K562 (cell line): ENCODE results near the gene TTC38. TPM values are rescaled to one million over a fixed set of nuclear protein-coding genes. Genes with fewer than 3 reads are reported as not detected.

Experiments
- ATAC-seq: fragments of 200-7000 bp; cut with Tn5 transposase; 3 replicates; pipeline ENCODE4 v1.9.1; 2020; ENCODE audit warnings: moderate library complexity
- BruUV-seq: library from RNA; stranded (reverse); fragments of 400-500 nt; replicated peaks from 2 replicates; lab custom pipeline; 2021; lab: Mats Ljungman, UMichigan
- CTCF ChIA-PET: fragments of 300-600 bp; formaldehyde crosslinking; extraction: SDS; loops from one replicate; lab custom pipeline; 2021; ENCODE audit warnings: low intra/inter-chr PET ratio; lab: Yijun Ruan, JAX
- POLR2A ChIA-PET: fragments of 300-600, 350-650 bp; sonication (Branson Sonifier 250); formaldehyde crosslinking; extraction: SDS; loops from one replicate; lab custom pipeline; 2021; ENCODE audit warnings: antibody characterized with exemption, inconsistent platforms; lab: Yijun Ruan, JAX
- DNase-seq, 4 experiments: peaks; one replicate each; pipeline versions ENCODE4 v3.0.0 to v3.0.0-alpha.2; 2011 to 2018; ENCODE audit warnings: low spot score in 3 of 4, mixed read lengths in 3 of 4; ENCODE audit errors: extremely low read depth in 1 of 4
- FAIRE-seq: peaks from 2 replicates; lab custom pipeline; 2011; peaks lifted over from hg19 to GRCh38; lab: Jason Lieb, UNC
- H2AFZ ChIP-seq: 2 replicates; pipeline ENCODE4 v1.6.0; 2011; ENCODE audit warnings: low read depth, low read length, control low read depth, inconsistent platforms
- H3K27ac ChIP-seq: fragments of 200-600 bp; 3 replicates; pipeline ENCODE4 v1.8.0; 2011; ENCODE audit warnings: low read depth, mild to moderate bottlenecking, control low read depth, inconsistent platforms, low read length, moderate library complexity, mixed read lengths; ENCODE audit errors: extremely low read depth
- H3K27me3 ChIP-seq, 2 experiments: fragments of 300-600 bp in 1 of 2; 2 replicates in 1 of 2; 3 replicates in 1 of 2; pipeline versions ENCODE4 v1.6.0 to v1.8.0; 2011; ENCODE audit warnings: inconsistent platforms in 2 of 2, low read length in 2 of 2, mild to moderate bottlenecking in 1 of 2, mixed read lengths in 1 of 2, moderate library complexity in 1 of 2; ENCODE audit not compliant: control insufficient read depth in 2 of 2, insufficient read depth in 2 of 2
- H3K36me3 ChIP-seq: fragments of 300-600 bp; 3 replicates; pipeline ENCODE4 v1.8.0; 2011; ENCODE audit warnings: mild to moderate bottlenecking, low read length, inconsistent platforms; ENCODE audit not compliant: control insufficient read depth, insufficient read depth
- H3K4me1 ChIP-seq, 2 experiments: fragments of 200-600 bp in 1 of 2; replicated peaks in 1 of 2; 2 replicates in 1 of 2; 3 replicates in 1 of 2; pipeline versions ENCODE4 v1.5.1 to v1.8.0; 2011; ENCODE audit warnings: inconsistent platforms in 2 of 2, low read length in 2 of 2, mild to moderate bottlenecking in 1 of 2, mixed read lengths in 1 of 2, moderate library complexity in 1 of 2; ENCODE audit not compliant: control insufficient read depth in 2 of 2, insufficient read depth in 2 of 2
- H3K4me2 ChIP-seq: 2 replicates; pipeline ENCODE4 v1.6.1; 2011; ENCODE audit warnings: low read length, control low read depth, inconsistent platforms, mixed read lengths; ENCODE audit not compliant: insufficient read depth
- H3K4me3 ChIP-seq: fragments of 200-600 bp; sonication (generic), shearing (Covaris generic); 2 replicates; pipeline ENCODE4 v1.5.1; 2016; ENCODE audit warnings: control low read depth, inconsistent platforms
- H3K79me2 ChIP-seq: fragments of 200-600 bp; 3 replicates; pipeline ENCODE4 v1.8.0; 2011; ENCODE audit warnings: low read length, inconsistent platforms; ENCODE audit not compliant: control insufficient read depth, insufficient read depth
- H3K9ac ChIP-seq, 2 experiments: 2 replicates each; pipeline versions ENCODE4 v1.6.0 to v1.6.1; 2011; ENCODE audit warnings: low read depth in 2 of 2, low read length in 2 of 2, control low read depth in 1 of 2, inconsistent platforms in 1 of 2, mild to moderate bottlenecking in 1 of 2, mixed read lengths in 1 of 2; ENCODE audit not compliant: insufficient read depth in 1 of 2
- H3K9me1 ChIP-seq: one replicate; pipeline ENCODE4 v1.6.0; 2011; ENCODE audit warnings: inconsistent platforms, mild to moderate bottlenecking, low read length, moderate library complexity; ENCODE audit not compliant: control insufficient read depth, insufficient read depth
- H3K9me3 ChIP-seq: replicated peaks from 2 replicates; pipeline ENCODE4 v1.5.1; 2011; ENCODE audit warnings: low read depth, low read length, inconsistent platforms; ENCODE audit not compliant: control insufficient read depth, insufficient read depth
- H4K20me1 ChIP-seq: replicated peaks from 2 replicates; pipeline ENCODE4 v1.6.1; 2011; ENCODE audit warnings: low read length, inconsistent platforms, mixed read lengths; ENCODE audit not compliant: control insufficient read depth, insufficient read depth
- BHLHE40 ChIP-seq: IDR thresholded peaks from 2 replicates; pipeline ENCODE4 v1.6.1; 2011; ENCODE audit warnings: low read length, improper control_type of control experiment
- DMBX1 ChIP-seq: fragments of 250-450 bp; sonication (Bioruptor Pico); IDR thresholded peaks from 2 replicates; pipeline ENCODE4 v1.8.0; 2022; ENCODE audit warnings: inconsistent platforms, mild to moderate bottlenecking, moderate library complexity, borderline replicate concordance
- E2F3 ChIP-seq: fragments of 250-450 bp; sonication (Bioruptor Pico); IDR thresholded peaks from 2 replicates; pipeline ENCODE4 v1.4.0; 2020; ENCODE audit warnings: mild to moderate bottlenecking
- GTF2A2 ChIP-seq: IDR thresholded peaks from 2 replicates; pipeline ENCODE4 v1.6.1; 2016; ENCODE audit warnings: mild to moderate bottlenecking, missing genetic modification characterization, missing compliant biosample characterization
- GTF2E2 ChIP-seq: fragments of 200-800 bp; sonication (Bioruptor generic); IDR thresholded peaks from 2 replicates; pipeline ENCODE4 v1.6.1; 2016; ENCODE audit warnings: missing genetic modification characterization, missing compliant biosample characterization
- HOXB6 ChIP-seq: fragments of 250-450 bp; sonication (Bioruptor Pico); IDR thresholded peaks from 2 replicates; pipeline ENCODE4 v1.5.1; 2022; ENCODE audit warnings: mild to moderate bottlenecking, borderline replicate concordance
- ID3 ChIP-seq, 2 experiments: fragments of 250-450 bp in 1 of 2; fragments of 450-650 bp in 1 of 2; sonication (Bioruptor Pico) in 1 of 2; IDR thresholded peaks; 2 replicates each; pipeline versions ENCODE4 v1.6.1 to v1.8.0; 2016 to 2021; ENCODE audit warnings: mild to moderate bottlenecking in 2 of 2, moderate library complexity in 2 of 2, missing compliant biosample characterization in 1 of 2, missing genetic modification characterization in 1 of 2
- KLF6 ChIP-seq: fragments of 250-450 bp; sonication (Bioruptor Pico); IDR thresholded peaks from 2 replicates; pipeline ENCODE4 v1.4.0; 2020; ENCODE audit warnings: mild to moderate bottlenecking, moderate library complexity, borderline replicate concordance
- MEF2D ChIP-seq: conservative IDR thresholded peaks from 2 replicates; pipeline ENCODE4 v1.6.1; 2016; ENCODE audit warnings: low read depth, missing genetic modification characterization, missing compliant biosample characterization
- SAFB2 ChIP-seq: fragments of 200-400 bp; formaldehyde crosslinking; IDR thresholded peaks from 2 replicates; pipeline ENCODE4 v1.6.1; 2018; ENCODE audit warnings: borderline replicate concordance, low read length, low read depth, moderate library complexity; ENCODE audit not compliant: severe bottlenecking
- TBP ChIP-seq: optimal IDR thresholded peaks from 2 replicates; pipeline ENCODE3; 2011; ENCODE audit warnings: low read depth, low read length, improper control_type of control experiment
- ZNF121 ChIP-seq: sonication (generic); formaldehyde crosslinking; conservative IDR thresholded peaks from 2 replicates; pipeline ENCODE4 v1.8.0; 2022; ENCODE audit warnings: missing genetic modification reagents
- ZNF239 ChIP-seq: fragments of 250-450 bp; sonication (Bioruptor Pico); IDR thresholded peaks from 2 replicates; pipeline ENCODE4 v1.4.0; 2020; ENCODE audit warnings: mild to moderate bottlenecking
- WGBS: fragments of 100-300 bp; shearing (Covaris generic); methylation state at CpG from one replicate; pipeline ENCODE4 v1.1.6; 2016; ENCODE audit warnings: low coverage, mixed read lengths; ENCODE audit not compliant: insufficient coverage; ENCODE audit errors: missing lambda C conversion rate; 5-methylcytosine and 5-hydroxymethylcytosine counted together
- in situ Hi-C: fragments of 300-500 bp; cut with MboI; formaldehyde crosslinking; loops from 4 replicates; pipeline ENCODE4 v1.15.0; 2018; ENCODE audit warnings: inconsistent platforms, mixed read lengths
- intact Hi-C: fragments of 100-400 bp; cut with micrococcal nuclease; formaldehyde crosslinking; loops from 2 replicates; pipeline ENCODE4 v1.14.2; 2022
- polyA plus RNA-seq, 8 experiments: library from polyadenylated mRNA; depleted of rRNA in 4 of 8; stranded (reverse) in 5 of 8; unstranded in 3 of 8; fragments of >200 nt; fragmentation: Nextera tagmentation in 2 of 8; fragmentation: Illumina TruSeq in 1 of 8; extraction: Ambion mirVana in 2 of 8; extraction: Trizol in 1 of 8; gene quantifications; 2 replicates each; pipeline versions ENCODE4 v1.2.1 to v1.2.3, GENCODE V29; 2011 to 2014; ENCODE audit warnings: inconsistent platforms in 1 of 8, missing spikeins in 1 of 8
- total RNA-seq, 7 experiments: library from RNA; depleted of rRNA in 6 of 7; stranded (reverse); fragments of >200 nt in 6 of 7; fragmentation: Illumina TruSeq in 2 of 7; extraction: Trizol in 2 of 7; gene quantifications; 2 replicates each; pipeline versions ENCODE4 v1.2.1 to v1.2.3, GENCODE V29; 2011 to 2021; ENCODE audit warnings: low replicate concordance in 1 of 7
- TF ChIP-seq, protein P1 (sequence below): sonication (generic); formaldehyde crosslinking; IDR thresholded peaks from 2 replicates; pipeline ENCODE4 v1.8.1; 2023; ENCODE audit warnings: mild to moderate bottlenecking, missing genetic modification reagents
- TF ChIP-seq, protein P2 (sequence below): fragments of 200-800 bp; sonication (Bioruptor generic); IDR thresholded peaks from 2 replicates; pipeline ENCODE4 v1.6.1; 2017; ENCODE audit warnings: missing genetic modification characterization, missing compliant biosample characterization
- TF ChIP-seq, protein P3 (sequence below): fragments of 450-650 bp; IDR thresholded peaks from 2 replicates; pipeline ENCODE4 v1.6.1; 2016; ENCODE audit warnings: mild to moderate bottlenecking

TTC38 gene
- total and polyA plus RNA-seq, 9 of the 15 experiments (the other 6 are each of a cell fraction or from before 2014, with no cell fraction given) = 0.84 to 28.4 (median 18.1) TPM

DNA sequence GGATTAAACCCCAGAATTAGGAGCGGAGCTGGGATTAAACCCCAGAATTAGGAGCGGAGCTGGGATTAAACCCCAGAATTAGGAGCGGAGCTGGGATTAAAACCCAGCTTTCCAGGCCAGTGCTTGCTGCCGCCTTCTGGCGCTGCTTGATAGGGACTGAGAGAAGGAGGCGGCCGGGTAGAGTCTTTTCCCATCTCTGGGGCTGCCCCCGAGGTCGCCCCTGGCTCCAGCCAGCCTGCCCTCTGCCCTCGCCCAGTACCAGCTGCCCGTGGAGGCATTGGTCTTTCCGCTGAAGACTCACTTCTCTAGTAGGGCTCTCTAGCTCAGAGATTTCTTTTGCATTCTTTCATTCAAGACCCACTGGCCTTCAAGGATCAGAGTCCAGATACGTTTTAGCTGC, 72.9 kb downstream of the TTC38 start:
- Histone ChIP-seq H3K27ac (no peak overlapping the region), H3K9me3 (no peaks in the 10 kb centered on the region), H3K9ac (no peak overlapping the region), H3K79me2 (peaks cover 29% of the 10 kb centered on the region), H4K20me1 (no peaks in the 10 kb centered on the region), H2AFZ (no peak overlapping the region), H3K4me1 (peaks cover 2 to 7% of the 10 kb centered on the region in 2 experiments; a peak in 3 of 5 replicates), H3K4me3 (no peak overlapping the region), H3K36me3 (peaks cover 84% of the 10 kb centered on the region; the same call in 2 of the 3 replicates), H3K27me3 (no peaks in the 10 kb centered on the region), H3K4me2 (no peak overlapping the region), H3K9me1 (no peaks in the 10 kb centered on the region)
- ChIA-PET POLR2A (interaction anchor here (1.2 kb wide), 2 partner anchors 27 to 34 kb away, joined by 4 read pairs; no protein-coding TSS in a partner anchor), CTCF (no interaction called here)
- DNase-seq (no peak), FAIRE-seq (no peak), ATAC-seq (no peak)
- no TSS peak for BruUV-seq
- in situ Hi-C loops (no loop called here), intact Hi-C loops (no loop called here)
- 90% methylated on average over 7 of the region's 13 CpGs for WGBS
- no peak for TF ChIP-seq HOXB6 (CRISPR knock-in tag)
- TF ChIP-seq TBP = no peak
- no peak for TF ChIP-seq BHLHE40
- TF ChIP-seq ZNF239 = no peak
- TF ChIP-seq MEF2D = no peak
- TF ChIP-seq KLF6 (CRISPR knock-in tag) = no peak
- TF ChIP-seq SAFB2 = no peak
- no peak for TF ChIP-seq DMBX1 (CRISPR knock-in tag)
- no peak for TF ChIP-seq ZNF121
- no peak for TF ChIP-seq E2F3 (CRISPR knock-in tag)
- TF ChIP-seq, protein P1, sequence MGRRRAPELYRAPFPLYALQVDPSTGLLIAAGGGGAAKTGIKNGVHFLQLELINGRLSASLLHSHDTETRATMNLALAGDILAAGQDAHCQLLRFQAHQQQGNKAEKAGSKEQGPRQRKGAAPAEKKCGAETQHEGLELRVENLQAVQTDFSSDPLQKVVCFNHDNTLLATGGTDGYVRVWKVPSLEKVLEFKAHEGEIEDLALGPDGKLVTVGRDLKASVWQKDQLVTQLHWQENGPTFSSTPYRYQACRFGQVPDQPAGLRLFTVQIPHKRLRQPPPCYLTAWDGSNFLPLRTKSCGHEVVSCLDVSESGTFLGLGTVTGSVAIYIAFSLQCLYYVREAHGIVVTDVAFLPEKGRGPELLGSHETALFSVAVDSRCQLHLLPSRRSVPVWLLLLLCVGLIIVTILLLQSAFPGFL (CRISPR knock-in tag) = no peak
- TF ChIP-seq, protein P2, sequence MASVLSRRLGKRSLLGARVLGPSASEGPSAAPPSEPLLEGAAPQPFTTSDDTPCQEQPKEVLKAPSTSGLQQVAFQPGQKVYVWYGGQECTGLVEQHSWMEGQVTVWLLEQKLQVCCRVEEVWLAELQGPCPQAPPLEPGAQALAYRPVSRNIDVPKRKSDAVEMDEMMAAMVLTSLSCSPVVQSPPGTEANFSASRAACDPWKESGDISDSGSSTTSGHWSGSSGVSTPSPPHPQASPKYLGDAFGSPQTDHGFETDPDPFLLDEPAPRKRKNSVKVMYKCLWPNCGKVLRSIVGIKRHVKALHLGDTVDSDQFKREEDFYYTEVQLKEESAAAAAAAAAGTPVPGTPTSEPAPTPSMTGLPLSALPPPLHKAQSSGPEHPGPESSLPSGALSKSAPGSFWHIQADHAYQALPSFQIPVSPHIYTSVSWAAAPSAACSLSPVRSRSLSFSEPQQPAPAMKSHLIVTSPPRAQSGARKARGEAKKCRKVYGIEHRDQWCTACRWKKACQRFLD = no peak
- TF ChIP-seq, protein P3, sequence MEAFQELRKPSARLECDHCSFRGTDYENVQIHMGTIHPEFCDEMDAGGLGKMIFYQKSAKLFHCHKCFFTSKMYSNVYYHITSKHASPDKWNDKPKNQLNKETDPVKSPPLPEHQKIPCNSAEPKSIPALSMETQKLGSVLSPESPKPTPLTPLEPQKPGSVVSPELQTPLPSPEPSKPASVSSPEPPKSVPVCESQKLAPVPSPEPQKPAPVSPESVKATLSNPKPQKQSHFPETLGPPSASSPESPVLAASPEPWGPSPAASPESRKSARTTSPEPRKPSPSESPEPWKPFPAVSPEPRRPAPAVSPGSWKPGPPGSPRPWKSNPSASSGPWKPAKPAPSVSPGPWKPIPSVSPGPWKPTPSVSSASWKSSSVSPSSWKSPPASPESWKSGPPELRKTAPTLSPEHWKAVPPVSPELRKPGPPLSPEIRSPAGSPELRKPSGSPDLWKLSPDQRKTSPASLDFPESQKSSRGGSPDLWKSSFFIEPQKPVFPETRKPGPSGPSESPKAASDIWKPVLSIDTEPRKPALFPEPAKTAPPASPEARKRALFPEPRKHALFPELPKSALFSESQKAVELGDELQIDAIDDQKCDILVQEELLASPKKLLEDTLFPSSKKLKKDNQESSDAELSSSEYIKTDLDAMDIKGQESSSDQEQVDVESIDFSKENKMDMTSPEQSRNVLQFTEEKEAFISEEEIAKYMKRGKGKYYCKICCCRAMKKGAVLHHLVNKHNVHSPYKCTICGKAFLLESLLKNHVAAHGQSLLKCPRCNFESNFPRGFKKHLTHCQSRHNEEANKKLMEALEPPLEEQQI = no peak
- no peak for TF ChIP-seq GTF2A2 (tag)
- no peak for TF ChIP-seq GTF2E2 (tag)
- no peak for TF ChIP-seq ID3 (CRISPR knock-in tag; IDR thresholded peaks at IDR 0.05)
- TF ChIP-seq ID3 (tag; IDR thresholded peaks at IDR 0.05) = no peak
